ENCODE measurements around the gene PSG7. TPM values are rescaled to one million over a fixed set of nuclear protein-coding genes. Genes with fewer than 3 reads are reported as not detected.
"Not testable (repeated sequence)": the region's sequence is repeated elsewhere in the genome, so short reads cannot be mapped to it uniquely, and the experiment has no call there.

The PSG7 gene
- polyA plus RNA-seq (2011; rRNA removed) (0.16 and 0.17 TPM in 2 replicates), polyA minus RNA-seq (2011; rRNA and poly(A)+ RNA removed) (0.62 TPM in 1 of 2 replicates, not detected in the other)

- H3K4me3 ChIP-seq (ENCODE audit: low read depth, low read length); CTCF ChIA-PET; H3K27me3 ChIP-seq (ENCODE audit: control insufficient read depth, insufficient read depth, low read length); POLR2A ChIA-PET; H3K36me3 ChIP-seq (ENCODE audit: control insufficient read depth, insufficient read depth, low read length); DNase-seq (ENCODE audit: low read depth): not testable (repeated sequence)
Measured at GRCh38 chr19:42937107-42937506, at the start of gene PSG7. Gene PSG7 (minus strand): TSS chr19:42937207. CDS start chr19:42937076, 131 bp downstream.

- H3K27me3 ChIP-seq (ENCODE audit: control insufficient read depth, insufficient read depth, low read length): no peaks in the 10 kb centered on the region
- no peak overlapping the region for H3K4me3 ChIP-seq (ENCODE audit: low read depth, low read length)
- DNase-seq (ENCODE audit: low read depth): peak; percentile 44
- POLR2A ChIA-PET: no interaction called here
- CTCF ChIA-PET: interaction anchor here (0.7 to 1.1 kb wide), 3 partner anchors 21 to 215 kb away, joined by 3 read pairs; no protein-coding TSS in a partner anchor
- no peaks in the 10 kb centered on the region for H3K36me3 ChIP-seq (ENCODE audit: control insufficient read depth, insufficient read depth, low read length)
- TF ChIP-seq CTCF (IDR thresholded peaks at IDR 0.05; ENCODE audit: insufficient read depth, low read depth, low read length): no peak
Measured at GRCh38 chr19:42985588-42985987, 48.6 kb upstream of the PSG7 start.

- H3K4me3 ChIP-seq (ENCODE audit: low read depth, low read length); DNase-seq (ENCODE audit: low read depth); POLR2A ChIA-PET; H3K36me3 ChIP-seq (ENCODE audit: control insufficient read depth, insufficient read depth, low read length); H3K27me3 ChIP-seq (ENCODE audit: control insufficient read depth, insufficient read depth, low read length); CTCF ChIA-PET: not testable (repeated sequence)
Measured at GRCh38 chr19:42982111-42982510, 45.1 kb upstream of the PSG7 start.

- POLR2A ChIA-PET; DNase-seq (ENCODE audit: low read depth); CTCF ChIA-PET; H3K4me3 ChIP-seq (ENCODE audit: low read depth, low read length); H3K36me3 ChIP-seq (ENCODE audit: control insufficient read depth, insufficient read depth, low read length); H3K27me3 ChIP-seq (ENCODE audit: control insufficient read depth, insufficient read depth, low read length): not testable (repeated sequence)
Measured at GRCh38 chr19:42971451-42971850, 34.4 kb upstream of the PSG7 start.

- Histone ChIP-seq H3K36me3 (ENCODE audit: control insufficient read depth, insufficient read depth, low read length) (no peaks in the 10 kb centered on the region), H3K4me3 (ENCODE audit: low read depth, low read length) (no peak overlapping the region), H3K27me3 (ENCODE audit: control insufficient read depth, insufficient read depth, low read length) (no peaks in the 10 kb centered on the region)
- POLR2A ChIA-PET: no interaction called here
- CTCF ChIA-PET: interaction anchor here (1.2 to 1.4 kb wide), 2 partner anchors 14 to 21 kb away, joined by 3 read pairs; no protein-coding TSS in a partner anchor
- TF ChIP-seq CTCF (IDR thresholded peaks at IDR 0.05; ENCODE audit: insufficient read depth, low read depth, low read length): no peak
- peak; percentile 47 for DNase-seq (ENCODE audit: low read depth)
Measured at GRCh38 chr19:42965176-42965575, 28.2 kb upstream of the PSG7 start.

- H3K27me3 ChIP-seq (ENCODE audit: control insufficient read depth, insufficient read depth, low read length): no peaks in the 10 kb centered on the region
- POLR2A ChIA-PET: no interaction called here
- H3K36me3 ChIP-seq (ENCODE audit: control insufficient read depth, insufficient read depth, low read length): no peaks in the 10 kb centered on the region
- CTCF ChIA-PET: no interaction called here
- no peak for TF ChIP-seq CTCF (IDR thresholded peaks at IDR 0.05; ENCODE audit: insufficient read depth, low read depth, low read length)
- DNase-seq (ENCODE audit: low read depth): no peak
- no peak overlapping the region for H3K4me3 ChIP-seq (ENCODE audit: low read depth, low read length)
Measured at GRCh38 chr19:42961119-42961518, 24.1 kb upstream of the PSG7 start.

GRCh38 chr19:42952126-42952525 lies 15.1 kb upstream of the PSG7 start:
- POLR2A ChIA-PET; H3K36me3 ChIP-seq (ENCODE audit: control insufficient read depth, insufficient read depth, low read length); DNase-seq (ENCODE audit: low read depth); H3K4me3 ChIP-seq (ENCODE audit: low read depth, low read length); H3K27me3 ChIP-seq (ENCODE audit: control insufficient read depth, insufficient read depth, low read length): not testable (repeated sequence)
- CTCF ChIA-PET: interaction anchor here (1.6 kb wide), 1 partner anchor 10 kb away, joined by 4 read pairs; no protein-coding TSS in a partner anchor

- H3K36me3 ChIP-seq (ENCODE audit: control insufficient read depth, insufficient read depth, low read length); H3K4me3 ChIP-seq (ENCODE audit: low read depth, low read length); H3K27me3 ChIP-seq (ENCODE audit: control insufficient read depth, insufficient read depth, low read length); POLR2A ChIA-PET: not testable (repeated sequence)
- CTCF ChIA-PET: interaction anchor here (1.2 to 1.6 kb wide), 2 partner anchors 10 to 14 kb away, joined by 3 to 4 read pairs; no protein-coding TSS in a partner anchor
- DNase-seq (ENCODE audit: low read depth): peak; percentile 62
Measured at GRCh38 chr19:42951476-42951875, 14.5 kb upstream of the PSG7 start.
